GM19452 (cell line): ENCODE measurements around the gene RUNX2.
A peak's percentile ranks its signal among the peaks of the same experiment; 100 is the strongest.

Experiments
- ATAC-seq: cut with Tn5 transposase; IDR thresholded peaks from one replicate; pipeline ENCODE4 v1.9.1; 2021; ENCODE audit not compliant: unreplicated experiment

Gene RUNX2

DNA sequence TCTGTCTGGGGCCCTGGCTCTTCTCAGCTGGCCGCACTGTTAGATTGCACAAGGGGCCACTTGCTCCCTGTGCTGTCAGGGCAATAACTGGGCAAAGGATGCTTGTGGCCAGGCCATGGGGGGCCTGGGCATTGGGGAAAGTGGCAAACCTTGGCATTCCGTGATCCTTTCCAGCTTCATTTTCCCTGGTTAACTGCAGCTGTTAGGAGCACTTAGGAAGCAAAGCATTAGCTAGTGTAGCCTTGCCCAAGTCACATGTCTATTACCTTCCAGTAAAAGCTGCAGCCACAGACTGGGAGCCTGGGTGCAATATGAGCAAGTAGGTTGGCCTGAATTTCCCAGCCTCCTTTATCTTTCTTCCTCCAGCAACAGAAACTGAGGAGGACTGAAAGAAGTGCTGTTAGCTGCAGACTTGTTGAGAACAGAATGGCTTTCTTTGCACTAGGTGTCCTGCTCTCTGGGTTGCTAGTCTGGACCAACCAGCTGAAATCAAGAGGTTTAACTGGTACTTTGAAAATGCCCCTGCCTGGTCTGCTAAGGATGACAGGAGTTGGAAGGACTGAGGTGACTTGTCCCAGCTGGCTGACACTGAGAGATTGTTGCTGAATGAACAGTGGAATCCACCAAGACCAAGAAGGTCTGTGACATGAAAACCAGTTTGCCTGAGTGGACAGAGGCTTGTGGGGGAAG, 361.9 kb downstream of the RUNX2 start:
- no peak for ATAC-seq

DNA sequence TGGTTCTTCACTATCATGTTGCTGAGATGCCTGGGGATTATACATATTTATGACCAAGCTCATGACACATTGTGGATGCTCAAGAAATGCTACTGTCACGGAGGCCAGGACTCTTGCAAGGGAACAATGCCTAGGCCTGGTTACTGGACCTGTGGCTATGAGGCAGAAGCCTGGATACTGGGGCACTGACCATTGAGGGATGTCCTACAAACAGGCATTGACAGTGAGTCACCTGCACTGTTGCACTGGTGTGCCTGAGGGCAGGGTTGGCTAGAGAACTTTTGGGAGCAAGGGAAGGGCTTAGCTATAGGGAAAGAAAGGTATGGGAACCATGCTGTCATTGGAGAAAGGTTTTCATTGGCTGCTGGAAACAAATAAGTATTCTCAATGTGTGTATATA, 362.7 kb downstream of the RUNX2 start:
- ATAC-seq, result no peak

DNA sequence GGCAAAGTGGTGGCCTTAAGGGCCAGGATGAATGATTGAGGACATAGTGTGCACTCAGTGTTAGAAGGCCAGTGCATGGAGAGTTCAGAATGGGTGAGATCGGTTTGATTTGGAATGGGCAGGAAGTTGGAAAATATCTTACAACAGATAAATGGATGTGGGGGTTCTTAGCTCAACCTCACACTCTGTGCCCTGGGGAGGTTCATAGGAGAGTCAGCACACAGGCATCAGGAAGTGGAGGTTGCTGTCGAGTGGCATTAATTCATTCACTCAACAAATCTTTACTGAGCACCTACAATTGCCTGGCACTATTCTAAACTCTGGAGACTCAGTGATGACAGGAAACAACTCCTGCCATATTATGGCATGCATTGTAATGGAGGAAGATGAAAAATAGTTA, 363.3 kb downstream of the RUNX2 start:
- no peak for ATAC-seq

DNA sequence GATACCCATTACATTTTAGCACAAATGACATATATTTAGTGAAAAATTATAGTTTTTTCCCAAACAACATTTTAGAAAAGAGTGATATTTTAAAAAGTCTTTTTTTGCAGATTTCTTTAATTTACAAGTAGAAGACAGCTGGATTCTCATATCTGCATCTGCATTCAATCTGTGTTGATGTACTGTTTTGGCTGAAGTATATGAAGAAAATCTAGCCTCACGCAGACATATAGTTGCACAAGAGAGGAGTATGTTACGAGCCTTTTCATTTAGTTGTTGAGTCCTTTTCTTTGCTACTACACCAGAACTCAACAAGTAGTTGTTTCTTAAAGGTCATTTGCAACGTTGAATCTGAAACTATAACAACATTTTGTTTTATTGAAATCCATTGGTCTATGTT, 363.9 kb downstream of the RUNX2 start:
- no peak for ATAC-seq

DNA sequence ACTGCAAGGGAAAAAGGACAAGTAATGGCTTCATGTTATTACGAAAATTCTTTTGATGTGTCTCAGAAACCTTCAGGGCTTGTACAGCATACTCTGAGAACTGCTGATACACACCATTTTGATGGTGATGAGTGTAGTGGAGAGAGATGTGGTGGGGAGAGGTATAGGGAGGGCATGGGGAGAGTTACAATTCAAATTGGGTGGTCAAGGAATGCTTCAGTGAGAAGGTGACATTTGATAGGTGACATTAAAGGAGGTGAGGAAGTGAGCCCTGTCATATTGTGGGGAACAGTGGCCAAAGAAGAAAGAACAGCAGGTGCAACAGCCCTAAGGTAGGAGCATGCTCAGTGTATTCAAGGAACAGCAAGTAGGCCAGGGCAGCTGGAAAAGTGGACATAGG, 368.6 kb downstream of the RUNX2 start:
- no peak for ATAC-seq

DNA sequence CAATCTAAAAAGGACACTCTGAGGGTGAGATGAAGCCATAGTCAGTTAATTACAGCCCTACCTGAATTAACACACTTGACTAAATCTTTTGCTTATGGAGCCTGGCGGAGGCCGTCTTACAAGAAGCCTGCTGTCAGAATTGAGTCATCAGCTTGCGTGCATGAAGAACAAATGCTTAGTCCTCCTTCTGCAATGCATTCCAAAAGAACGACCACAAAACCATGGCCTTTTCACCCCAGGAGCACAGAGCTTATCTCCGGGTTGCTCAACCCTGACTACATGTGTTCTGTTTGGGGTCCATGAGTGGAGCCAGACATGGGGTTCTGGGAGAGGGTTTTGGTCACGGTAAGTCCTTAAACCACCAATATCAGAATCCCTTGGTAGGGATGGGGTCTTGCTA, 369.5 kb downstream of the RUNX2 start:
- no peak for ATAC-seq

DNA sequence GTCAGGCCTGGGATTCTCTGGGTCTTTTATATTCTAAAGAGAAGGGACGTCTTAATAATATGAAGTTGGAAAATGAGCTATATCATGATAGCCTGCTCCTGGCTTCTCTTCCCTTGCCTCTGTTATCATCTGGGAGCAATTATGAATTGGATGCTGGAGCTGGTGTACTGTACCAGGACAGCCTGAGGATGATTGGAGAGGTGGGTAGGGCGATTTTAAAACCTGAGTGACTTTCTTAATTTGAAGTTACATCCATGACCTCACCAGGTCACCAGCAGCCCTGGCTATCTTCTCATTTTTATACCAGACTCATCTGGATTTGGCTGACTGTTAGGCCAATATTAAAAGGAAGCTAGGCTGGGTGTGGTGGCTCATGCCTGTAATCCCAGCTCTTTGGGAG, 369.9 kb downstream of the RUNX2 start:
- no peak for ATAC-seq

DNA sequence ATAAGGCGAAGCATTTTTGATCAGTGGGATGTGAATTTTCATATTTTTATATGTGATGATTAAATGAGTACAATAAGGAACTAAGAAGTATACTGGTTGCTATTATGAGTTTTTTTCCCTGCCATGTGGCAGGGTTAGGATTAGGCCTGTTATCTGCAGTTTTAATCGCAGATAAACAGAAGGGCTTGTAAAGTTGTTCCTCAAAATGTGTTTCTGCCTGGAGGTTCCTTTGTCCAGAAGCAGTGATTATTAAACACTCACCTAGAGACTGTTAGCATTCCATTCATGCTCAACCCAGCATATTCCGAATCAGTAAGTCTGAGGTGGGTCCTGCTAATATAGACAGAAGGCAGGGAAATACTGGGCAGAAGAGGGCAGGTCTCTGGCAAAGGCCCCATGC, 371.5 kb downstream of the RUNX2 start:
- ATAC-seq, result no peak

DNA sequence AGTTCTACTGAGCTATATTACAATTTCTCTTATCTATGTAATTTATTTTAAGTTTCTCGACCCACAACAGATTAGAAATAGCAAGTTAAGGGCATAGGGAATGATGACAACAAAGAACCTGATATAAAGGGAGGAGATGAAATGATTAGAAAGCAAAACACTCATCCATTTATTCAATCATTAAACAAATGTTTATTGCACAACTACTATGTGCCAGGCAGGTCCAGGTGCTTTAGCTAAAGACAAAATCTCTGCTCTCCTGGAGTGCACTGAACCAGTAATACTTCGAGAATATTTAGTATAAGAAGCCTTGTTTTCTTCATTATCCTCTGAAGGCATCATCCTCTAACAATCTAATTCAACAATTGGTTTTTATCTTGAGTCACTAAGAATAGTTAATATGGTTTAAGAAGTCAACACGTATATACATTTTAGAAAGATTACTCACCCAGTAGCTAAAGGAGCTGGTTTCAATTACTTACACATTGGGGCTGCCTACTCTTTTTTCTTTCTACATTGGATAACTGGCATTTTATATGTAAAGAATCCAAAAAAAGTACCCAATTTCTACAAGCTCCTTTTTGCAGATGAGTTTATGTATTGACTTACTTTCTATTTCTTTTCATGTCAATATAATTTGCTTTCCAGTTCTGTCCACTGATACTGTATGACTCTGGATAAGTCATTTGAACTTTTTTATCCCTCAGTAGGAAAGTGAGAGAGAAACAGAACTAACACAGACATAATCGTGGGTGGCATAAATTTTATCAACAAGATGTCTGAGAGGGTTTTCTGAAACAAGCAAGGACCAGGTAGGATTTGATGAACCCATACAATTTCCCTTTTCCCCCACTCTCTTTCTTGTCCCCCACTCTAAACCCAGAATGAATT, 375.0 kb downstream of the RUNX2 start:
- ATAC-seq, result no peak

DNA sequence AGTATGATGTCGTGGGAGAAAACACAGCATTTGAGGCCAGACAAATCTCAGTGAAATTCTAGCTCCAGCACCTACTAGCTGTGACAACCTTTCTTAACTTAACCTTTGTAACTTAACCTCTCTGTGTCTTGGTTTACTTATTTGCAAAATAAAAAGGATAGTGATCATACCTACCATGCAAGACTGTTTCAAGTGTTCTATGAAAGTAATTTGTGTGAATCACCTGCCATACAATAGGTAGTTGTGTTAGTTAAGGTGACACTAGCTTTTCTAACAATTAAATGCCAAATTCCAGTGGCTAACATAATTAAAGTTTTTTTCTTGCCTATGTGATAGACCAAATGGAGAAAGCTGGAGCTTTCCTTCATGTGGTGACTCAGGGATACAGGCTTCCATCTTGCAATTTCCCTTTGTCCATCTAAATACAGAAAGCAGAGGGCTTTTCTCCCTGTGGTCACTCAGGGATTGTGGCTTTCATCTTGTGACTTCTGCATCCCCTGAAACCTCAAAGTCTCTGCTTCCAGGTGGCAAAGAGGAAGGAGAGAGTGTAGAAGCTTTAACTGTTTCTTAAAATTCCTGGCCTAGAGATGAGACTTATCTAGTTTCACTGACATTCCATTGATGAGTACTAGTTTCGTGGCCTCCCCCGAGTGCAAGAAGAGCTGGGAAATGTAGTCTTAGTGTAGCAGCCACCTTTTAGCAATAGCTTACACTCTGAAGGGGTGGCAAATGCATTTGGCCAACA, 376.1 kb downstream of the RUNX2 start:
- no peak for ATAC-seq

DNA sequence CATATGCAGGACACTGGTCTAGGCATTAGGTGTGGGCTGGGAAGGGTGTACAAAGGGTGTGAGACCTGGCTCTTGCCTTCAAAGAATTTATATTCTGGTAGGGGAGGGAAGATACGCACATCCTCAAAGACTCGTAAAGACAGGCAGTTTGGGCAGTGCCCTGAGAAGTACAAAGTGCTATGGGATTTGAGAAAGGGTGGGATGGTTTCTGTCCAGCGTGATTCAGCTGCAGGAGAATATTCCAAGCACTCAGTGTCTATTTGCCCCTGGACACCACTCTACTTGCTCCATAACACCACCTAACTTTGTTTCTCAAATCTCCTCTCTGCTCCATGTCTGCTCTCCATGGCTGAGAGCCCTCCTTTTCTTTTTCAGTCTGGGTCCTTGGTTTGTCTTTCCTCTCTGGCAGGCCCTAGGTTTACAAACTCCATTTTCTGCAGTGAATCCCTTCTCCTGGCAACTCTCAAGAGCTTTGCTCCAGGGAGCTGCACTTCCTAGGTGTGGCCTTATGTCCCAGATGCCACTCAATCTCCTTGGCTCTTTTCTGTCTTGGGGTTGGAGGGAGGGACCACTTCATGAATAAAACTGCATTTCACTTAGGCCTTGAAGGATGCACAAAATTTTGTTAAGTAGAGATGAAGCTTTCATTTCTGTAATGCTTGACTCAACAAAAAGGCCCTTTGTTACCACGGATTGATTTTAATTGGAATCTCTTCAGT, 377.2 kb downstream of the RUNX2 start:
- ATAC-seq, result no peak

DNA sequence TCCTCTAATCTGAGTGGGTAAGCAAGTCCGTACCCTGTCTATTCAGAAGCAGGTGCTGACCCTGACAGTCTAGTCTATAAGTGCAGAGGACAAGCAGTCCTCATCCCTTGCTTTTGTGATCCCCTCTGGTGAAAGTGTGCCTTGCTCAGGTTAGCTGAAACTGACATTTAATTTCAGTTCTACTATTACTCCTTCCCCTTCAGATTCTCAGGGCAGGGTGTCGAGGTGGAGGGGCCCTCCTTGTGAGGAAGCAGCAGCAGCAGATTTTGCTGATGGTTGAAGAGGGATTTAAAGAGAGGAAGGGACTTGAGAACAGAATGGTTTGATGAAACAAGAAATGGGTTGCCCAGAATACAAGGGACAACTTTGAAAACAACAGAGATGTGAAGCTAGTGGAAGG, 378.2 kb downstream of the RUNX2 start:
- peak; percentile 34 for ATAC-seq

DNA sequence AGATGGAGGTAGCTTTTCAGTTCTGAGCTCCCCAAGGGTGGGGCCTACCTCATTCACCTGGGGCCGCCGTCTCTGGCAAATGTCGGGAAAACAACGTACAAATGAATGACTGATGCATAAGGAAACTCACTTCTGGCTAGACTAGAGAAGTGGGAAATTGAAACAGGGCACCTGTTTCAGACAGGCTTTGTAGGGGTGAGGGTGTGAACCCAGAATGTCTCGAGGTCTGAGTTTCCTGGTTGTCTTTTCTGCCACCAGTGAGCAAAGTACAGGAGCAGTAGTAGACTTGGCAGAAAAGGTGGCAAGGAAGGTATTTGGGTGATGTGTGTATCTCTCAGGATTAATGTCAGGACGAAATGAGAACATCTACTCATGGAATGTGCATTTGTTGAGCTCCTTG, 379.0 kb downstream of the RUNX2 start:
- no peak for ATAC-seq

DNA sequence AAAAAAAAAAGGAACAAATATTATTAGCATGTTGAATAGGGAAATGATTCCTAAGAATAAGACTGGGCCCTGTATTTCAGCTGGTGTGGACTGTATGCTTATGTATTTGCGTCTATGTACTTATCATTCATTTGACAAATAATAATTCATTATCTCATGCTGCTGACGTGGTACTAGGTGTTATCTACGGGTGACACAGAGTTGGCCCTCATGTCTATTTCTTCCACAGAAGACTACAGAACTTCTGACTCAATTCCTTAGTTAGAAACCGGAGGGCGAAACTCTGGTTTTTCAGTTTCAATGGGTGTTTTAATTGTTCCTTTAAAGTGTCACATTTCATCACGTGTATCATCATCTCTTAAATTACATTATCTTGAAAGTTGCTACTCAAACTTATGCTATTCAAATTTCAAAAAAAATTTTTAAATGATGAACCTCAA, 381.7 kb downstream of the RUNX2 start:
- ATAC-seq, result peak; percentile 60

DNA sequence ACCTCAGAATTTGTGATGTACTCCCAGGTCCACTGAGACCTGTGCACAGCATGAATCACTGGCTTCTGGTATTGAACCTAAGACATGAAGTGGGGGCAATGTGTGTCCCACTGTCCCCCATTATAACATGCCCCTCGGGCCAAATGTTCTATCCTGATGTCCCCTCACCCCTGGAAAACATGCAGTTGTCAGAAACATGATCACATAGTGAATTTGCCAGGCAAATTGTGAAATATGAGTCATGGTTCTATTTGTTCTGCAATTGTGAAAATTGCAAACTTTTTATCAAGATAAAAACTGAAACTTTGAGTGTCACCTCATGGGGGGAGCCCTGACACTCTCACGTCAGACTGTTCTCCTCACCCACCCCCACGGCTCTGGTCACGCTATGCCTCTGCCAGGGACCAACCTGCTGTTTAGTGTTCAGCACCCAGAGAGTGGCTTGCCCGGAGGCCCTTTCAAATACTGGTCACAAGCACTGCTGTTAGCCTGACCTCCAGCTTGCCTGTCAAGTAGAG, 382.2 kb downstream of the RUNX2 start:
- peak; percentile 71 for ATAC-seq

DNA sequence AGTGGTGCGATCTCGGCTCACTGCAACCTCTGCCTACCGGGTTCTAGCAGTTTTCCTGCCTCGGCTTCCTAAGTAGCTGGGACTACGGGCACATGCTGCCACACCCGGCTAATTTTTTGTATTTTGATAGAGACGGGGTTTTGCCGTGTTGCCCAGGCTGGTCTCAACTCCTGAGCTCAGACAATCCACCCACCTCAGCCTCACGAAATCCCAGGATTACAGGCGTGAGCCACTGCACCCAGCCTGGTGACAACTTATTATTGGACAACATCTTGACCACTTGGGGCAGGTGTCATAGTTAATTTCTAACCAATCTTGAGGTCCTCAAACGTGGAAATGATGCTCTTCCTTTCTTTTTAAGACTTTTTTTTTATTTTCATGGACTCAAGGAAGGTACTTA, 383.9 kb downstream of the RUNX2 start:
- no peak for ATAC-seq

DNA sequence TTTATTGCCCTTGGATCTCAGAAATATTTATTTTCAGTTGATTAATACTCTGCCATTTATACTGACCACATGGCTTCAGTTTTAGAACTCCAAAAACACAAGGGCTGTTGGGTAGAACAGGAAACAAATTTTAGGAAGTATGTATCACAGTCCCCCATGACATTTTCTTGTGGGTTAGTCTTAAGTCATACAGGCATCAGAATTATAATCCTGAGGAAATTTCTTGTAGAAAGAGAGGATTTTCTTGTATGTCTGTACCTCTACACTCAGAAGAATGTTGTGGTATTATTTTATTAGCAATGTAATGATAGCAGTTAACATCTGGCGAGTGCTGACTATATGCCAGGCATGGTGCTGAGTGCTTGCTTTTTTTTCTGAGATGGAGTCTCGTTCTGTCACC, 384.7 kb downstream of the RUNX2 start:
- ATAC-seq, result no peak
